Measurements from ENCODE around the gene CAV2. TPM values are rescaled to one million over a fixed set of nuclear protein-coding genes. Genes with fewer than 3 reads are reported as not detected.
"Not testable (repeated sequence)": the region's sequence is repeated elsewhere in the genome, so short reads cannot be mapped to it uniquely, and the experiment has no call there.

Gene CAV2
- total RNA-seq, 2 donors from 2014 or later = 0.32 to 3.1 TPM

GRCh38 chr7:116483271-116483942, 16.1 kb upstream of the CAV2 start:
- no peak for ATAC-seq
- Mint-ChIP-seq H3K27me3 (peaks cover 28% of the 10 kb centered on the region), H3K27ac (no peak overlapping the region), H3K4me3 (no peak overlapping the region), H3K36me3 (ENCODE audit: low read depth) (no peaks in the 10 kb centered on the region), H3K4me1 (peaks cover 3% of the 10 kb centered on the region)
- no peak for DNase-seq
- no peaks in the 10 kb centered on the region for H3K9me3 ChIP-seq (ENCODE audit: control insufficient read depth, low read length, poor library complexity, severe bottlenecking)

- H3K27ac Mint-ChIP-seq; H3K4me3 Mint-ChIP-seq; H3K4me1 Mint-ChIP-seq; H3K36me3 Mint-ChIP-seq (ENCODE audit: low read depth); ATAC-seq; DNase-seq; H3K9me3 ChIP-seq (ENCODE audit: control insufficient read depth, low read length, poor library complexity, severe bottlenecking): not testable (repeated sequence)
- H3K27me3 Mint-ChIP-seq = peaks cover 34% of the 10 kb centered on the region
Observed at GRCh38 chr7:116484389-116484788, 15.1 kb upstream of the CAV2 start.

GRCh38 chr7:116487907-116488521, 11.5 kb upstream of the CAV2 start:
- DNase-seq = no peak
- Mint-ChIP-seq H3K27ac (no peak overlapping the region), H3K4me1 (no peaks in the 10 kb centered on the region), H3K4me3 (no peak overlapping the region), H3K27me3 (peaks cover 52% of the 10 kb centered on the region), H3K36me3 (ENCODE audit: low read depth) (no peaks in the 10 kb centered on the region)
- ATAC-seq = no peak
- no peaks in the 10 kb centered on the region for H3K9me3 ChIP-seq (ENCODE audit: control insufficient read depth, low read length, poor library complexity, severe bottlenecking)

- Mint-ChIP-seq H3K4me1 (no peaks in the 10 kb centered on the region), H3K4me3 (no peak overlapping the region), H3K36me3 (ENCODE audit: low read depth) (no peaks in the 10 kb centered on the region), H3K27ac (no peak overlapping the region), H3K27me3 (peaks cover 50% of the 10 kb centered on the region)
- no peaks in the 10 kb centered on the region for H3K9me3 ChIP-seq (ENCODE audit: control insufficient read depth, low read length, poor library complexity, severe bottlenecking)
- no peak for DNase-seq
- no peak for ATAC-seq
Observed at GRCh38 chr7:116490351-116490750, 9.2 kb upstream of the CAV2 start.

- no peaks in the 10 kb centered on the region for H3K9me3 ChIP-seq (ENCODE audit: control insufficient read depth, low read length, poor library complexity, severe bottlenecking)
- ATAC-seq (no peak), DNase-seq (no peak)
- no peak overlapping the region for H3K27ac Mint-ChIP-seq
- H3K4me1 Mint-ChIP-seq = no peaks in the 10 kb centered on the region
- no peak overlapping the region for H3K4me3 Mint-ChIP-seq
- no peaks in the 10 kb centered on the region for H3K36me3 Mint-ChIP-seq (ENCODE audit: low read depth)
- H3K27me3 Mint-ChIP-seq = peaks cover 45% of the 10 kb centered on the region
Observed at GRCh38 chr7:116491887-116492653, 7.5 kb upstream of the CAV2 start.

- ATAC-seq (no peak), DNase-seq (no peak)
- Mint-ChIP-seq H3K27ac (no peak overlapping the region), H3K4me3 (no peak overlapping the region), H3K36me3 (ENCODE audit: low read depth) (no peaks in the 10 kb centered on the region), H3K4me1 (no peaks in the 10 kb centered on the region), H3K27me3 (peaks cover 44% of the 10 kb centered on the region)
- no peaks in the 10 kb centered on the region for H3K9me3 ChIP-seq (ENCODE audit: control insufficient read depth, low read length, poor library complexity, severe bottlenecking)
Observed at GRCh38 chr7:116492654-116493109, 6.9 kb upstream of the CAV2 start.

- Mint-ChIP-seq H3K4me3 (no peak overlapping the region), H3K27me3 (peaks cover 50% of the 10 kb centered on the region), H3K27ac (no peak overlapping the region), H3K36me3 (ENCODE audit: low read depth) (no peaks in the 10 kb centered on the region), H3K4me1 (no peaks in the 10 kb centered on the region)
- ATAC-seq = no peak
- no peak for DNase-seq
- no peaks in the 10 kb centered on the region for H3K9me3 ChIP-seq (ENCODE audit: control insufficient read depth, low read length, poor library complexity, severe bottlenecking)
Observed at GRCh38 chr7:116493449-116493848, 6.1 kb upstream of the CAV2 start.

GRCh38 chr7:116494472-116494871, 5.1 kb upstream of the CAV2 start:
- H3K4me3 Mint-ChIP-seq = no peak overlapping the region
- no peaks in the 10 kb centered on the region for H3K4me1 Mint-ChIP-seq
- ATAC-seq (no peak), DNase-seq (no peak)
- H3K27me3 Mint-ChIP-seq = peaks cover 50% of the 10 kb centered on the region
- no peak overlapping the region for H3K27ac Mint-ChIP-seq
- peaks cover 2% of the 10 kb centered on the region for H3K36me3 Mint-ChIP-seq (ENCODE audit: low read depth)
- H3K9me3 ChIP-seq (ENCODE audit: control insufficient read depth, low read length, poor library complexity, severe bottlenecking) = no peaks in the 10 kb centered on the region

GRCh38 chr7:116495736-116496135, 3.8 kb upstream of the CAV2 start:
- Mint-ChIP-seq H3K27ac (no peak overlapping the region), H3K27me3 (peaks cover 48% of the 10 kb centered on the region), H3K4me3 (no peak overlapping the region), H3K4me1 (peaks cover 8% of the 10 kb centered on the region), H3K36me3 (ENCODE audit: low read depth) (peaks cover 3% of the 10 kb centered on the region)
- ATAC-seq (no peak), DNase-seq (no peak)
- no peaks in the 10 kb centered on the region for H3K9me3 ChIP-seq (ENCODE audit: control insufficient read depth, low read length, poor library complexity, severe bottlenecking)

- ATAC-seq (no peak), DNase-seq (no peak)
- Mint-ChIP-seq H3K4me3 (no peak overlapping the region), H3K27me3 (peaks cover 48% of the 10 kb centered on the region), H3K27ac (no peak overlapping the region), H3K4me1 (peaks cover 9% of the 10 kb centered on the region), H3K36me3 (ENCODE audit: low read depth) (peaks cover 4% of the 10 kb centered on the region)
- no peaks in the 10 kb centered on the region for H3K9me3 ChIP-seq (ENCODE audit: control insufficient read depth, low read length, poor library complexity, severe bottlenecking)
Observed at GRCh38 chr7:116496653-116497052, 2.9 kb upstream of the CAV2 start.

- no peak overlapping the region for H3K4me3 Mint-ChIP-seq
- peaks cover 4% of the 10 kb centered on the region for H3K36me3 Mint-ChIP-seq (ENCODE audit: low read depth)
- peaks cover 44% of the 10 kb centered on the region for H3K27me3 Mint-ChIP-seq
- DNase-seq (no peak), ATAC-seq (no peak)
- no peaks in the 10 kb centered on the region for H3K9me3 ChIP-seq (ENCODE audit: control insufficient read depth, low read length, poor library complexity, severe bottlenecking)
- H3K4me1 Mint-ChIP-seq = peaks cover 9% of the 10 kb centered on the region
- no peak overlapping the region for H3K27ac Mint-ChIP-seq
Observed at GRCh38 chr7:116497708-116498107, 1.8 kb upstream of the CAV2 start.

GRCh38 chr7:116500078-116500853, 728 bp downstream of the CAV2 start:
- Mint-ChIP-seq H3K4me3 (peak overlapping the region; percentile 92), H3K36me3 (ENCODE audit: low read depth) (peaks cover 6% of the 10 kb centered on the region), H3K4me1 (peaks cover 9% of the 10 kb centered on the region), H3K27ac (no peak overlapping the region), H3K27me3 (peaks cover 57% of the 10 kb centered on the region)
- no peaks in the 10 kb centered on the region for H3K9me3 ChIP-seq (ENCODE audit: control insufficient read depth, low read length, poor library complexity, severe bottlenecking)
- DNase-seq (no peak), ATAC-seq (peak; percentile 86)
